ENCODE results near the gene SEC31B.

Gene SEC31B

GRCh38 chr10:100448951-100449350 lies 70.7 kb downstream of the SEC31B start:
- DNase-seq (ENCODE audit: low read depth in 1 of 2, low spot score in 1 of 2): no peak

- no peak for DNase-seq (ENCODE audit: low read depth in 1 of 2, low spot score in 1 of 2)
Measured at GRCh38 chr10:100447663-100448062, 72.0 kb downstream of the SEC31B start.

GRCh38 chr10:100446130-100446761 lies 73.4 kb downstream of the SEC31B start:
- no peak for DNase-seq (ENCODE audit: low read depth in 1 of 2, low spot score in 1 of 2)

GRCh38 chr10:100442548-100442947 lies 77.1 kb downstream of the SEC31B start:
- no peak for DNase-seq (ENCODE audit: low read depth in 1 of 2, low spot score in 1 of 2)

- no peak for DNase-seq (ENCODE audit: low read depth in 1 of 2, low spot score in 1 of 2)
Measured at GRCh38 chr10:100438674-100439315, 80.9 kb downstream of the SEC31B start.
